ENCODE measurements around the gene LRTM1. TPM values are rescaled to one million over a fixed set of nuclear protein-coding genes. Genes with fewer than 3 reads are reported as not detected.

Gene LRTM1
- total RNA-seq, 1 experiment from 2014 or later: not detected

DNA sequence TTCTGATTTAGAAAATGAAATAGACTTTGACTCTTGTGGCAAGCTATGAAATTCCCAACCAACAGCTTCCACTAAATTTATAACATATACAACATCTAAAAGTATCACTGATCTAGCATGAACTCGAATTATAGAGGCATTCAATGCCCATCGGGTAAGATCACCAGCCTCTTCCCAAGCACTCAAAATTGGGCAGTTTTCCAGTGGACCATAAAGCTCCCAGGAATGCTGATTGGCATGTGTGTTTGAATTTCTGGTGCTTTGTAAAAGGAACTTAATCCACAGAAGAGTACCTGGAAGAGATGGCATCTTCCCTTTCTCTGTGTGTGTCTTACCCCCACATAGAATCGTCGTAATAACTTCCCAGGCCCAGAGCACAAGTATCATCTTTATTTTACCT lies 10.0 kb downstream of the LRTM1 start:
- no peak overlapping the region for H3K4me2 ChIP-seq (ENCODE audit: low read length)
- H3K4me1 ChIP-seq (ENCODE audit: insufficient read depth, low read length): no peaks in the 10 kb centered on the region
- TF ChIP-seq, protein P1, sequence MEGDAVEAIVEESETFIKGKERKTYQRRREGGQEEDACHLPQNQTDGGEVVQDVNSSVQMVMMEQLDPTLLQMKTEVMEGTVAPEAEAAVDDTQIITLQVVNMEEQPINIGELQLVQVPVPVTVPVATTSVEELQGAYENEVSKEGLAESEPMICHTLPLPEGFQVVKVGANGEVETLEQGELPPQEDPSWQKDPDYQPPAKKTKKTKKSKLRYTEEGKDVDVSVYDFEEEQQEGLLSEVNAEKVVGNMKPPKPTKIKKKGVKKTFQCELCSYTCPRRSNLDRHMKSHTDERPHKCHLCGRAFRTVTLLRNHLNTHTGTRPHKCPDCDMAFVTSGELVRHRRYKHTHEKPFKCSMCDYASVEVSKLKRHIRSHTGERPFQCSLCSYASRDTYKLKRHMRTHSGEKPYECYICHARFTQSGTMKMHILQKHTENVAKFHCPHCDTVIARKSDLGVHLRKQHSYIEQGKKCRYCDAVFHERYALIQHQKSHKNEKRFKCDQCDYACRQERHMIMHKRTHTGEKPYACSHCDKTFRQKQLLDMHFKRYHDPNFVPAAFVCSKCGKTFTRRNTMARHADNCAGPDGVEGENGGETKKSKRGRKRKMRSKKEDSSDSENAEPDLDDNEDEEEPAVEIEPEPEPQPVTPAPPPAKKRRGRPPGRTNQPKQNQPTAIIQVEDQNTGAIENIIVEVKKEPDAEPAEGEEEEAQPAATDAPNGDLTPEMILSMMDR (conservative IDR thresholded peaks at IDR 0.05; ENCODE audit: low read depth, low read length): no peak
- TF ChIP-seq EZH2phosphoT487 (IDR thresholded peaks at IDR 0.05; ENCODE audit: borderline replicate concordance, low read length) (no peak), EZH2 (IDR thresholded peaks at IDR 0.05; ENCODE audit: low read length, unreplicated experiment) (no peak)
- no TSS peak for BruUV-seq (replicated peaks)
- no peaks in the 10 kb centered on the region for H3K79me2 ChIP-seq (ENCODE audit: low read length)
- H3K27me3 ChIP-seq (ENCODE audit: low read length): no peaks in the 10 kb centered on the region
- ChIA-PET CTCF (no interaction called here), POLR2A (ENCODE audit: unreplicated experiment) (no interaction called here)
- no peak overlapping the region for H3K4me3 ChIP-seq (ENCODE audit: low read length)
- ATAC-seq (no peak), DNase-seq (peak; percentile 40)
- no peak overlapping the region for H3K27ac ChIP-seq (ENCODE audit: low read length)
- intact Hi-C loops (cut with micrococcal nuclease): no loop called here
- H2AFZ ChIP-seq (ENCODE audit: low read length): no peak overlapping the region
- H3K36me3 ChIP-seq (ENCODE audit: low read depth, low read length): no peaks in the 10 kb centered on the region
- no peaks in the 10 kb centered on the region; the same call in 1 of the 2 replicates for H3K9me3 ChIP-seq (ENCODE audit: low read length)
- no peaks in the 10 kb centered on the region for H3F3A ChIP-seq (ENCODE audit: low read length, unreplicated experiment)
- H3K9ac ChIP-seq (ENCODE audit: low read length): no peak overlapping the region
- H4K20me1 ChIP-seq (ENCODE audit: low read length): no peaks in the 10 kb centered on the region
- H3K9me2 ChIP-seq (replicated peaks; ENCODE audit: low read length): no peaks in the 10 kb centered on the region

DNA sequence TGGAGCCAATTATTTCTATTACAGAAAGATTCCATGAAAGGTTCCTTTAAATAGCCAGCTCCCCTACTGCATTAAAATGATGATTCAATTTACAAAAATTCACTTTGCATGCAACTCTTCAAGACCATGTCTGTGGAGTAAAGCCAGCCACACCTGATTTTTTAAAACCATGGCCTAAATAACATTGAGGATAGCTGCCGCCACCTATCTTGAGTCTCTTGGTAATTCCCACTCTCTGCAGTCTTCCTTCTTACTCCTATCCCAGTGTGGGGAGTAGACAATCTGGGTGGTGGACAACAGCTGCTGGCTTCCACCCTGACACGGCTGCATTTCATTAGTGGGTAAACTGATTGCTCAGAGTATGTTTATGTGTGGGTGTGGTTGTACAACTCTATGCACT lies 10.7 kb downstream of the LRTM1 start:
- Histone ChIP-seq H3K9me3 (ENCODE audit: low read length) (no peaks in the 10 kb centered on the region), H3K79me2 (ENCODE audit: low read length) (no peaks in the 10 kb centered on the region), H2AFZ (ENCODE audit: low read length) (no peak overlapping the region), H3K4me1 (ENCODE audit: insufficient read depth, low read length) (no peaks in the 10 kb centered on the region), H3K9ac (ENCODE audit: low read length) (no peak overlapping the region), H3K27ac (ENCODE audit: low read length) (no peak overlapping the region), H3K9me2 (replicated peaks; ENCODE audit: low read length) (no peaks in the 10 kb centered on the region), H3K36me3 (ENCODE audit: low read depth, low read length) (no peaks in the 10 kb centered on the region), H3K4me2 (ENCODE audit: low read length) (no peak overlapping the region), H3K4me3 (ENCODE audit: low read length) (no peak overlapping the region), H4K20me1 (ENCODE audit: low read length) (no peaks in the 10 kb centered on the region), H3K27me3 (ENCODE audit: low read length) (no peaks in the 10 kb centered on the region), H3F3A (ENCODE audit: low read length, unreplicated experiment) (no peaks in the 10 kb centered on the region)
- ChIA-PET CTCF (no interaction called here), POLR2A (ENCODE audit: unreplicated experiment) (no interaction called here)
- no peak for DNase-seq
- intact Hi-C loops (cut with micrococcal nuclease): no loop called here
- TF ChIP-seq EZH2 (IDR thresholded peaks at IDR 0.05; ENCODE audit: low read length, unreplicated experiment) (no peak), EZH2phosphoT487 (IDR thresholded peaks at IDR 0.05; ENCODE audit: borderline replicate concordance, low read length) (no peak)
- TF ChIP-seq, protein P1 (conservative IDR thresholded peaks at IDR 0.05; ENCODE audit: low read depth, low read length): no peak
- BruUV-seq (replicated peaks): no TSS peak
- no peak for ATAC-seq

DNA sequence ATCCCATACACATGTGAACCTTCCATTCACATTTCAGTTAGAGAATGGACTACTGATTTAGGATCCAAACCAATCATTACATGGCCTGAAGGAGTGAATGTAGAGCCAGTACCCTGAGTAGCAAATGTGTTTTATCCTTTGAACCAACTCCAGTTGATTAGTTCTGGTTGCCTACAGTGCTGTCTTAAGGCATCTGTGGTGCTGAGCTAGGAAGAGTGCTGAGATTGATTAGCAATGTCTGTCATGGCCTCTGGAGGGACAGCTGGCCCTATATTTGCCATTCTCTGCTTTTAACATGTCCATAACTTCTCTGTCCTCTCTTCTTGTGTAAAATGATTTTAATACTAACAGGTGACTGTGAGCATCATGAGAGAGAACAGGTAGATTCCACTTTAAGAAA lies 11.1 kb downstream of the LRTM1 start:
- Histone ChIP-seq H3K9me2 (replicated peaks; ENCODE audit: low read length) (no peaks in the 10 kb centered on the region), H3K9me3 (ENCODE audit: low read length) (no peaks in the 10 kb centered on the region), H3K36me3 (ENCODE audit: low read depth, low read length) (no peaks in the 10 kb centered on the region), H3K27ac (ENCODE audit: low read length) (no peak overlapping the region), H3K9ac (ENCODE audit: low read length) (no peak overlapping the region), H3K4me2 (ENCODE audit: low read length) (no peak overlapping the region), H3K79me2 (ENCODE audit: low read length) (no peaks in the 10 kb centered on the region), H2AFZ (ENCODE audit: low read length) (no peak overlapping the region), H3F3A (ENCODE audit: low read length, unreplicated experiment) (no peaks in the 10 kb centered on the region), H3K27me3 (ENCODE audit: low read length) (no peaks in the 10 kb centered on the region), H4K20me1 (ENCODE audit: low read length) (no peaks in the 10 kb centered on the region), H3K4me1 (ENCODE audit: insufficient read depth, low read length) (no peaks in the 10 kb centered on the region), H3K4me3 (ENCODE audit: low read length) (no peak overlapping the region)
- intact Hi-C loops (cut with micrococcal nuclease): no loop called here
- ATAC-seq (no peak), DNase-seq (no peak)
- TF ChIP-seq EZH2phosphoT487 (IDR thresholded peaks at IDR 0.05; ENCODE audit: borderline replicate concordance, low read length) (no peak), EZH2 (IDR thresholded peaks at IDR 0.05; ENCODE audit: low read length, unreplicated experiment) (no peak)
- TF ChIP-seq, protein P1 (conservative IDR thresholded peaks at IDR 0.05; ENCODE audit: low read depth, low read length): no peak
- ChIA-PET CTCF (no interaction called here), POLR2A (ENCODE audit: unreplicated experiment) (no interaction called here)
- no TSS peak for BruUV-seq (replicated peaks)
